Epidermal melanocyte (primary cell): ENCODE results near the gene TRNP1.
"Not testable (repeated sequence)": the region's sequence is repeated elsewhere in the genome, so short reads cannot be mapped to it uniquely, and the experiment has no call there.

Experiments
- DNase-seq: peaks from one replicate; pipeline ENCODE4 v3.0.0; 2011; ENCODE audit warnings: low spot score; ENCODE audit not compliant: insufficient read length

The TRNP1 gene

GRCh38 chr1:26993237-26994019 lies at the start of gene TRNP1:
Gene TRNP1, plus strand, starts transcription at chr1:26993692. Its CDS starts 95 bp downstream, at chr1:26993787.
- peak; percentile 94 for DNase-seq

GRCh38 chr1:26945138-26945537 lies 48.4 kb upstream of the TRNP1 start:
- DNase-seq = no peak

- no peak for DNase-seq
Measured at GRCh38 chr1:26945728-26946127, 47.8 kb upstream of the TRNP1 start.

GRCh38 chr1:26946270-26946669 lies 47.2 kb upstream of the TRNP1 start:
- no peak for DNase-seq

GRCh38 chr1:26948725-26949057 lies 44.8 kb upstream of the TRNP1 start:
- not testable (repeated sequence) for DNase-seq

GRCh38 chr1:26949266-26949925 lies 44.1 kb upstream of the TRNP1 start:
- no peak for DNase-seq

- no peak for DNase-seq
Measured at GRCh38 chr1:26949926-26950319, 43.6 kb upstream of the TRNP1 start.

GRCh38 chr1:26950602-26951001 lies 42.9 kb upstream of the TRNP1 start:
- DNase-seq = no peak

- no peak for DNase-seq
Measured at GRCh38 chr1:26951216-26951615, 42.3 kb upstream of the TRNP1 start.

GRCh38 chr1:26951821-26952497 lies 41.5 kb upstream of the TRNP1 start:
- DNase-seq = no peak

GRCh38 chr1:26953374-26953773 lies 40.1 kb upstream of the TRNP1 start:
- no peak for DNase-seq

GRCh38 chr1:26956321-26956720 lies 37.2 kb upstream of the TRNP1 start:
- no peak for DNase-seq

GRCh38 chr1:26957306-26957705 lies 36.2 kb upstream of the TRNP1 start:
- DNase-seq = no peak

- DNase-seq = no peak
Measured at GRCh38 chr1:26959270-26959669, 34.2 kb upstream of the TRNP1 start.

- no peak for DNase-seq
Measured at GRCh38 chr1:26959722-26960624, 33.5 kb upstream of the TRNP1 start, which contains the start of gene KDF1. Gene KDF1, minus strand, starts transcription at chr1:26960468. Its CDS starts 8,088 bp downstream, at chr1:26952380.

GRCh38 chr1:26960625-26960966 lies 32.9 kb upstream of the TRNP1 start:
- no peak for DNase-seq

- peak; percentile 45 for DNase-seq
Measured at GRCh38 chr1:26961826-26962225, 31.7 kb upstream of the TRNP1 start.

GRCh38 chr1:26965213-26965612 lies 28.3 kb upstream of the TRNP1 start:
- DNase-seq = no peak

GRCh38 chr1:26965628-26966027 lies 27.9 kb upstream of the TRNP1 start:
- DNase-seq = no peak

GRCh38 chr1:26970810-26971209 lies 22.7 kb upstream of the TRNP1 start:
- DNase-seq = no peak

- DNase-seq = no peak
Measured at GRCh38 chr1:26971590-26971989, 21.9 kb upstream of the TRNP1 start.
